Stimulated activated CD4-positive, alpha-beta T cell treated with anti-CD3 and anti-CD28 coated beads, TNF-alpha, amount 100 ng/mL, for 24 hours (primary cell): ENCODE results near the gene C2.
"Not testable (repeated sequence)": the region's sequence is repeated elsewhere in the genome, so short reads cannot be mapped to it uniquely, and the experiment has no call there.

Experiments
- DNase-seq, 3 experiments: peaks; one replicate each; pipeline ENCODE4 v3.0.0-alpha.2; 2020; ENCODE audit warnings: low read depth in 3 of 3

The C2 gene

DNA sequence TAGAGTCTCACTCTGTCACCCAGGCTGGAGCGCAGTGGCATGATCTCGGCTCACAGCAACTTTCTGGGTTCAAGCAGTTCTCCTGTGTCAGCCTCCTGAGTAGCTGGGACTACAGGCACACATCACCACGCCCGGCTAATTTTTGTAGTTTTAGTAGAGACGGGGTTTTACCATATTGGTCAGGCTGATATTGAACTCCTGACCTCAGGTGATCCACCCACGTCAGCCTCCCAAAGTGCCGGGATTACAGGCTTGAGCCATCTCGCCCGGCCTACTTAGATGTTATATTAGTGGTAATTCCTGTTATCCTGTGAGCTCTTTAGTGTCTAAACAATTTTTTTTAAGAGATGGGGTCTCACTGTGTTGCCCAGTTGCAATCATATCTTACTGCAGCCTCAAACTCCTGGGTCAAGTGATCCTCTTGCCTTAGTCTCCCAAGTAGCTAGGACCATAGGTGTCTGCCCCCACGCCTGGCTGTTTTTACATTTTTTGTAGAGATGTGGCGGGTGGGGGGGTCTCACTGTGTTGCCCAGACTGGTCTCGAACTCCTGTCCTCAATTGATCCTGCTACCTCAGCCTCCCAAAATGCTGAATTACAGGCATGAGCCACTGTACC lies 50.4 kb downstream of the C2 start:
- DNase-seq = no peak

DNA sequence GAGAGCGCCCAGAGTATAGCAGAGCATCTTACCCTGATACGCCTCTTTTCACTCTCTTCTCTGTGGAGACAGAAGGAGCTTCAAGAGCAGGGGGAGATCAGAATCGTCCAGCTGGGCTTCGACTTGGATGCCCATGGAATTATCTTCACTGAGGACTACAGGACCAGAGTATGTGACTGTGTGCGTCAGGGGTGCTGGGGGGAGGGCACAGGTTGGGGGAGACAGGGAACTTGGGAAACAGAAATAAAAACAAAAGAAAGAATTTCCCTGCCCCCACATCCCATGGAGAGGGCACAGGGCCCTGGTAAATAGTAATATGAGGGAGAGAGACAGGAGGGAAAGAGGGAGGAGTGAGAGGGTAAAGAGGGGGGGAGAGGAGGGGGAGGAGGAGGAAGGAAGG lies 51.3 kb downstream of the C2 start:
- DNase-seq = no peak

DNA sequence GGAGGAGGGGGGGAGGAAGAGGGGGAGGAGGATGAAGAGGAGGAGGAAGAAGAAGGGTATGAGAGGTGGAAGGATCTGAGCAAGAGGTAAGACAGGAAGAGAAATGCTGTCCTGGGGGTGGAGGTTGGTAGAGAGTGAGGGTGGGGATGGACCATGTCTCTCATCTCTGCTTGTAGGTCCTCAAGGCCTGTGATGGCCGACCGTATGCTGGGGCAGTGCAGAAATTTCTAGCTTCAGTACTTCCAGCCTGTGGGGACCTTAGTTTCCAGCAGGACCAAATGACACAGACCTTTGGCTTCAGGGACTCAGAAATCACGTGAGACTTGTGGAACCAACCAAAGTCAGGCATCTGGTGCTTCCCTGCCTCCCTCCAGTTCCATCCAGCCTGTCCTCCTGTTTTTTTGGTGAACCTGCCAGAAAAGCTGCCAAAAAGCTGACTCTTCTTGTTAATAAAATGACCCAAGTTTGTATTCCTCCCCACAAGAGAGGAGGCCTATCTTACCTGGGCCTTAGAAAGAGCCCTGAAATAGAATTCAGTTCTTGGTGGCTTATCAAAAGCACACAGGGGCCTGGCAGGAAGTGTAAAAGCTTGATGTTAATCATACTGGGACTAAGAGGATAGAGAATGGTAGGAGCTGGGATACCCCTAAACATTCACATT lies 51.9 kb downstream of the C2 start:
- no peak for DNase-seq

DNA sequence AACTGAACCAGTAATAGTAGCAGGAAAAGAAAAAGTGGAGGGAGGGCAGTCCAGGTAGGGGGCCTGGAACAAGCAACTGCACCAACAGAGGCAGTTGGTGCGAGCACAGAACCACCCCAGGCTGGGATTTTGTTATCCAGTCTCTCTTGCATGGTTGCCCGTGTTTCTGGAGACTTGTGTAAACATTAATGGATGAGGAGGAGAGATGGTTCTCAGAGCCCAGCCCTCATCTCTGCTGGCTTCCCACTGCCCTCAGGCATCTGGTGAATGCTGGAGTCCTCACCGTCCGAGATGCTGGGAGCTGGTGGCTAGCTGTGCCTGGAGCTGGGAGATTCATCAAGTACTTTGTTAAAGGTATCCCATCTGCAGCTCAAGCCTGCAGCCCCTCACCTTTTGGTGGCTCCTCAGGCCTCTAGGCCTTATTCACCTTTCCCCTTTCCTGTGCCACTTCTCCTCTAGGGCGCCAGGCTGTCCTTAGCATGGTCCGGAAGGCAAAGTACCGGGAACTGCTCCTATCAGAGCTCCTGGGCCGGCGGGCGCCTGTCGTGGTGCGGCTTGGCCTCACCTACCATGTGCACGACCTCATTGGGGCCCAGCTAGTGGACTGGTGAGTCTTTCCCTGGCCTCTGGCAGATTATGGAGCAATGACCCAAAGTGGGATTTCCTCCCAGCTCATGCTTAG lies 52.8 kb downstream of the C2 start:
- DNase-seq = not testable (repeated sequence)

DNA sequence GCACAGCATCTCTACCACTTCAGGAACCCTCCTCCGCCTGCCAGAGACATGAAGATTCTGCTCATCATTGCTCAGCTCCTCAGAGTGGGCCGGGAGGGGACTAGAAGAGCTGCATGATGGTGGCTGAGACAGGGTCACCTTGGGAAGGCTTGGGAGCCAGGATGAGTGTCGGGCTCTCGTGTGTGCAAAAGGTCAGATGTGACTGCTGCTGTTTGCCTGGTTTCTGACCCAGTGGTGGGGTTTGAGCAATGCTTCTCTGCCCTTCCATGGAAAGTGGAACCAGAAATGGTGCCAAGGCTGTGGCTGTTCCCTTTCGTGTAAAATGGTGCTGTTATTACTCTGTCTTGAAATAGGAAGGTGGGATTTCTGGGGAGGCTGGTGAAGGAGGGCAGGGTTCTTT lies 53.5 kb downstream of the C2 start:
- not testable (repeated sequence) for DNase-seq

DNA sequence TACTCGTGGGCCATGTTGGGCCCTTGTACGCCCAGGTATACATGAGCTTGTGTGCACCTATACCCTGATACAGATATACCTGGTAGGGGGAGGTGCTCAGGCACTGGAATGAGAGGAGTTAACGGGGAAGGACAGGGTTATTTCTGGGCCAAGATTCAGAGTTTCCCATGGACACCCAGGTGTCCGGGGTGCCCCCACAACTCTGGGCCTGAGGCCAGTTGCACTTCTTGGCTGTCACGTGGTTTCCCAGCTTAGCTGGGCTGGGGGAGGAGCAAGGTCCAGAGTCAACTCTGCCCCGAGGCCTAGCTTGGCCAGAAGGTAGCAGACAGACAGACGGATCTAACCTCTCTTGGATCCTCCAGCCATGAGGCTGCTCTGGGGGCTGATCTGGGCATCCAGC lies 54.2 kb downstream of the C2 start, which contains the start of gene C4A:
C4A (plus strand) TSS at position 314 of the 400 bp plus-strand sequence; CDS start at position 365, 51 bp downstream.
- DNase-seq = not testable (repeated sequence)

DNA sequence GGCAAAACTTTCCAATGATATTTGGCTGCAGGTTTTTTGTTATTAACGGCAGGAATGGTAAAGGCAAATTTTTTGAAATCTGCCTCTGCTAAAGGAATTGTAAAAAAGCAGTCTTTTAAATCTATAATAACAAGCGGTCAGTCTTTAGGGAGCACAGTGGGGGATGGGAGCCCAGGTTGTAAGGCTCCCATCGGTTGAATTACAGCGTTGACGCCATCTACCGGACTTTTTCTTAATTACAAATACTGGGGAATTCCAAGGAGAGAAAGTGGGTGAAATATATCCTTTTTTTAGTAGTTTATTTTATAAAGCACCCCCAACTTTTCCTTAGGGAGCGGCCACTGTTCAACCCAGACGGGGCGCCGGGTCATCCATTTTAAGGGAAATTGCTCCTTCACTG lies 61.8 kb downstream of the C2 start:
- DNase-seq = not testable (repeated sequence)

DNA sequence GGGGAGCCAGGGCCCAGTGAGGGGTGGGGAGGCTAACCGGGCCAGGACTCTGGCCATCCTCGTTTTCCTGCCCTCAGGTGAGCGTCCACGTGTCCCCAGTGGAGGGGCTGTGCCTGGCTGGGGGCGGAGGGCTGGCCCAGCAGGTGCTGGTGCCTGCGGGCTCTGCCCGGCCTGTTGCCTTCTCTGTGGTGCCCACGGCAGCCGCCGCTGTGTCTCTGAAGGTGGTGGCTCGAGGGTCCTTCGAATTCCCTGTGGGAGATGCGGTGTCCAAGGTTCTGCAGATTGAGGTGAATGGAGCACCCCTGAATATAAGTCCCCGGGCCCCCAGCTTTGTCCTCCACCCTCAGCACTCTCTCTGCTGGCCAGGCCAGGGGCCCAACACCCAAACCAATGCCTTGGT lies 66.9 kb downstream of the C2 start:
- not testable (repeated sequence) for DNase-seq
